ENCODE measurements around the gene WNT1.

Gene WNT1

GRCh38 chr12:49000346-49000745, 22.2 kb downstream of the WNT1 start:
- Histone ChIP-seq H3K4me3 (ENCODE audit: low read depth in 1 of 2, low read length in 1 of 2) (no peak overlapping the region), H3K27me3 (peaks cover 62% of the 10 kb centered on the region), H3K27ac (no peak overlapping the region), H3K36me3 (peaks cover 42% of the 10 kb centered on the region), H3K9me3 (no peaks in the 10 kb centered on the region), H3K4me1 (ENCODE audit: control insufficient read depth in 1 of 2, insufficient read depth in 1 of 2, low read depth in 1 of 2, low read length in 1 of 2) (peaks cover 48 to 53% of the 10 kb centered on the region in 2 experiments)
- no peak for TF ChIP-seq CTCF (IDR thresholded peaks at IDR 0.05)

- Histone ChIP-seq H3K9me3 (no peaks in the 10 kb centered on the region), H3K4me1 (ENCODE audit: control insufficient read depth in 1 of 2, insufficient read depth in 1 of 2, low read depth in 1 of 2, low read length in 1 of 2) (peaks cover 17 to 18% of the 10 kb centered on the region in 2 experiments), H3K4me3 (ENCODE audit: low read depth in 1 of 2, low read length in 1 of 2) (no peak overlapping the region), H3K27ac (no peak overlapping the region), H3K27me3 (no peaks in the 10 kb centered on the region), H3K36me3 (peaks cover 30% of the 10 kb centered on the region)
- no peak for TF ChIP-seq CTCF (IDR thresholded peaks at IDR 0.05)
Observed at GRCh38 chr12:49008943-49009342, 30.8 kb downstream of the WNT1 start.

GRCh38 chr12:49010092-49010668, 32.1 kb downstream of the WNT1 start:
- no peaks in the 10 kb centered on the region for H3K27me3 ChIP-seq
- TF ChIP-seq CTCF (IDR thresholded peaks at IDR 0.05), result no peak
- H3K4me1 ChIP-seq (ENCODE audit: control insufficient read depth in 1 of 2, insufficient read depth in 1 of 2, low read depth in 1 of 2, low read length in 1 of 2), result peaks cover 6% of the 10 kb centered on the region in 2 experiments
- peaks cover 28% of the 10 kb centered on the region for H3K36me3 ChIP-seq
- H3K27ac ChIP-seq, result no peak overlapping the region
- H3K9me3 ChIP-seq, result no peaks in the 10 kb centered on the region
- H3K4me3 ChIP-seq (ENCODE audit: low read depth in 1 of 2, low read length in 1 of 2), result no peak overlapping the region

- H3K4me3 ChIP-seq (ENCODE audit: low read depth in 1 of 2, low read length in 1 of 2), result no peak overlapping the region
- H3K27ac ChIP-seq, result no peak overlapping the region
- H3K36me3 ChIP-seq, result peaks cover 28% of the 10 kb centered on the region
- no peak for TF ChIP-seq CTCF (IDR thresholded peaks at IDR 0.05)
- H3K4me1 ChIP-seq (ENCODE audit: control insufficient read depth in 1 of 2, insufficient read depth in 1 of 2, low read depth in 1 of 2, low read length in 1 of 2), result peaks cover 6 to 7% of the 10 kb centered on the region in 2 experiments
- no peaks in the 10 kb centered on the region for H3K27me3 ChIP-seq
- H3K9me3 ChIP-seq, result no peaks in the 10 kb centered on the region
Observed at GRCh38 chr12:49012739-49013138, 34.6 kb downstream of the WNT1 start.

GRCh38 chr12:49013428-49013827, 35.3 kb downstream of the WNT1 start:
- Histone ChIP-seq H3K27ac (no peak overlapping the region), H3K4me1 (ENCODE audit: control insufficient read depth in 1 of 2, insufficient read depth in 1 of 2, low read depth in 1 of 2, low read length in 1 of 2) (peaks cover 12% of the 10 kb centered on the region in 2 experiments), H3K27me3 (no peaks in the 10 kb centered on the region), H3K4me3 (ENCODE audit: low read depth in 1 of 2, low read length in 1 of 2) (no peak overlapping the region), H3K36me3 (peaks cover 28% of the 10 kb centered on the region), H3K9me3 (no peaks in the 10 kb centered on the region)
- no peak for TF ChIP-seq CTCF (IDR thresholded peaks at IDR 0.05)

Data from neutrophil (primary cell).